ENCODE data around the gene PITPNB.

DNA sequence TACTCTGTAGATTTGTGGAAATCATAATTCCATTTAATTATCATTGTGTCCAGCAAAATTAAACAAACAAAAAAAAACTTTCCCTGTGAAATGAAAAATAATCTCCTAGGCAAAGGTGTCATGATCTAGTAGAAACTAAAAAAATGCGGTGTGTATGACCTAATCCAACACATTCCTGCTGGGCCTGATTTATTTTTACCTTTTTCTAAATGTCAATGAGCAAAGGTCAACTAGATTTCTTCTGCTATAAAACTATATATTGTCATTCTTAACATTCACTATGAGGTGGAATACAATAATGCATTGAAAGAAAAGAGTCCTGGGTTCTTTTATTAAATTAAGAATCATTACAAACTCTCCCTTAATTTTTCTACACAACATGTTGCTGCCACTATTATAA is 60.4 kb downstream of the PITPNB start:
- no peak for TF ChIP-seq POLR2A (IDR thresholded peaks at IDR 0.05)
- TF ChIP-seq, protein P1, sequence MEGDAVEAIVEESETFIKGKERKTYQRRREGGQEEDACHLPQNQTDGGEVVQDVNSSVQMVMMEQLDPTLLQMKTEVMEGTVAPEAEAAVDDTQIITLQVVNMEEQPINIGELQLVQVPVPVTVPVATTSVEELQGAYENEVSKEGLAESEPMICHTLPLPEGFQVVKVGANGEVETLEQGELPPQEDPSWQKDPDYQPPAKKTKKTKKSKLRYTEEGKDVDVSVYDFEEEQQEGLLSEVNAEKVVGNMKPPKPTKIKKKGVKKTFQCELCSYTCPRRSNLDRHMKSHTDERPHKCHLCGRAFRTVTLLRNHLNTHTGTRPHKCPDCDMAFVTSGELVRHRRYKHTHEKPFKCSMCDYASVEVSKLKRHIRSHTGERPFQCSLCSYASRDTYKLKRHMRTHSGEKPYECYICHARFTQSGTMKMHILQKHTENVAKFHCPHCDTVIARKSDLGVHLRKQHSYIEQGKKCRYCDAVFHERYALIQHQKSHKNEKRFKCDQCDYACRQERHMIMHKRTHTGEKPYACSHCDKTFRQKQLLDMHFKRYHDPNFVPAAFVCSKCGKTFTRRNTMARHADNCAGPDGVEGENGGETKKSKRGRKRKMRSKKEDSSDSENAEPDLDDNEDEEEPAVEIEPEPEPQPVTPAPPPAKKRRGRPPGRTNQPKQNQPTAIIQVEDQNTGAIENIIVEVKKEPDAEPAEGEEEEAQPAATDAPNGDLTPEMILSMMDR (IDR thresholded peaks at IDR 0.05) = no peak

Data from suprapubic skin (tissue), 3 donors.